SK-N-SH (cell line): Measurements from ENCODE around the gene MAP3K13. TPM values are rescaled to one million over a fixed set of nuclear protein-coding genes. Genes with fewer than 3 reads are reported as not detected.

ENCODE experiments used
- CTCF ChIA-PET: fragments of 300-600, 350-600 bp; formaldehyde crosslinking; extraction: SDS; loops from one replicate; lab custom pipeline; 2021; lab: Yijun Ruan, JAX
- POLR2A ChIA-PET: fragments of 350-600 bp; sonication (Branson Sonifier 250); formaldehyde crosslinking; extraction: SDS; loops from one replicate; lab custom pipeline; 2020; ENCODE audit warnings: antibody characterized with exemption, inconsistent platforms; lab: Yijun Ruan, JAX
- DNase-seq: peaks from one replicate; pipeline ENCODE4 v3.0.0; 2012
- H2AFZ ChIP-seq: fragments of 200-600 bp; sonication (generic); 2 replicates; pipeline ENCODE4 v1.8.1; 2016; ENCODE audit warnings: antibody characterized with exemption, mild to moderate bottlenecking, low read depth
- H3F3A ChIP-seq: fragments of 200-600 bp; sonication (generic); replicated peaks from 2 replicates; pipeline ENCODE3; 2016; ENCODE audit warnings: antibody characterized with exemption, mild to moderate bottlenecking; ENCODE audit not compliant: insufficient read depth
- H3K27ac ChIP-seq, 2 experiments: fragments of 200-500 bp in 1 of 2; fragments of 200-600 bp in 1 of 2; sonication (Bioruptor generic) in 1 of 2; sonication (generic), shearing (Covaris generic) in 1 of 2; 2 replicates each; pipeline versions ENCODE4 v1.5.1 to v1.6.1; 2014 to 2016; ENCODE audit warnings: low read depth in 2 of 2, inconsistent platforms in 1 of 2, low read length in 1 of 2, mild to moderate bottlenecking in 1 of 2, mixed read lengths in 1 of 2
- H3K27me3 ChIP-seq: fragments of 200-600 bp; sonication (generic), shearing (Covaris generic); 2 replicates; pipeline ENCODE4 v1.6.1; 2016; ENCODE audit warnings: mixed run types; ENCODE audit not compliant: insufficient read depth
- H3K36me3 ChIP-seq, 2 experiments: fragments of 200-500 bp in 1 of 2; fragments of 200-600 bp in 1 of 2; sonication (Bioruptor generic) in 1 of 2; sonication (generic) in 1 of 2; replicated peaks in 1 of 2; 2 replicates each; pipeline versions ENCODE3 to v1.5.1; 2014 to 2016; ENCODE audit warnings: low read length in 1 of 2, mild to moderate bottlenecking in 1 of 2; ENCODE audit not compliant: insufficient read depth in 2 of 2, control insufficient read depth in 1 of 2
- H3K4me1 ChIP-seq, 2 experiments: fragments of 200-500 bp in 1 of 2; fragments of 200-600 bp in 1 of 2; sonication (Bioruptor generic) in 1 of 2; sonication (generic), shearing (Covaris generic) in 1 of 2; 2 replicates each; pipeline versions ENCODE4 v1.5.1 to v1.6.1; 2014 to 2016; ENCODE audit warnings: low read depth in 1 of 2, low read length in 1 of 2, mixed run types in 1 of 2; ENCODE audit not compliant: insufficient read depth in 2 of 2, control insufficient read depth in 1 of 2
- H3K4me2 ChIP-seq: fragments of 200-600 bp; sonication (generic), shearing (Covaris generic); 2 replicates; pipeline ENCODE4 v1.6.1; 2017; ENCODE audit warnings: mixed run types
- H3K4me3 ChIP-seq, 2 experiments: fragments of 200-500 bp in 1 of 2; fragments of 200-600 bp in 1 of 2; sonication (Bioruptor generic) in 1 of 2; sonication (generic), shearing (Covaris generic) in 1 of 2; 2 replicates each; pipeline versions ENCODE4 v1.5.1 to v1.8.1; 2014 to 2016; ENCODE audit warnings: low read depth in 2 of 2, inconsistent platforms in 1 of 2, low read length in 1 of 2, mild to moderate bottlenecking in 1 of 2, mixed read lengths in 1 of 2, moderate library complexity in 1 of 2
- H3K79me2 ChIP-seq: fragments of 200-600 bp; sonication (generic); 2 replicates; pipeline ENCODE4 v1.8.1; 2017; ENCODE audit warnings: mild to moderate bottlenecking; ENCODE audit not compliant: insufficient read depth
- H3K9ac ChIP-seq: fragments of 200-600 bp; sonication (generic); 2 replicates; pipeline ENCODE4 v1.6.1; 2017; ENCODE audit warnings: mixed run types
- H3K9me2 ChIP-seq: fragments of 200-600 bp; sonication (generic); 2 replicates; pipeline ENCODE4 v1.6.1; 2017; ENCODE audit warnings: mixed run types
- H3K9me3 ChIP-seq: fragments of 200-600 bp; sonication (generic); 2 replicates; pipeline ENCODE4 v1.6.1; 2017; ENCODE audit warnings: mixed run types, mild to moderate bottlenecking, moderate library complexity
- H4K20me1 ChIP-seq: fragments of 200-600 bp; sonication (generic); 2 replicates; pipeline ENCODE4 v1.6.1; 2017; ENCODE audit warnings: mild to moderate bottlenecking, mixed run types; ENCODE audit not compliant: insufficient read depth
- ELF1 ChIP-seq: IDR thresholded peaks from 2 replicates; pipeline ENCODE4 v1.4.0; 2012
- FOXJ3 ChIP-seq: sonication (generic); formaldehyde crosslinking; IDR thresholded peaks from 2 replicates; pipeline ENCODE4 v1.5.1; 2020; ENCODE audit warnings: mild to moderate bottlenecking, missing genetic modification reagents
- FOXM1 ChIP-seq: IDR thresholded peaks from 2 replicates; pipeline ENCODE4 v1.4.0; 2012; ENCODE audit warnings: low read depth, mild to moderate bottlenecking
- GABPA ChIP-seq: IDR thresholded peaks from 2 replicates; pipeline ENCODE4 v1.4.0; 2012; ENCODE audit warnings: low read depth, mild to moderate bottlenecking
- MXI1 ChIP-seq: IDR thresholded peaks from 2 replicates; pipeline ENCODE4 v1.6.1; 2012; ENCODE audit warnings: mild to moderate bottlenecking, low read depth, low read length, improper control_type of control experiment
- NFIC ChIP-seq: IDR thresholded peaks from 2 replicates; pipeline ENCODE4 v1.4.0; 2012; ENCODE audit warnings: borderline replicate concordance
- NRF1 ChIP-seq: IDR thresholded peaks from 2 replicates; pipeline ENCODE4 v1.6.1; 2012; ENCODE audit warnings: low read depth, mild to moderate bottlenecking, low read length
- RAD21 ChIP-seq: IDR thresholded peaks from 2 replicates; pipeline ENCODE4 v1.6.1; 2012; ENCODE audit warnings: mild to moderate bottlenecking, low read length
- RCOR1 ChIP-seq: fragments of 150-350 bp; IDR thresholded peaks from 2 replicates; pipeline ENCODE4 v1.6.1; 2017; ENCODE audit warnings: antibody characterized with exemption, low read length
- YY1 ChIP-seq: IDR thresholded peaks from 2 replicates; pipeline ENCODE4 v1.4.0; 2012; ENCODE audit warnings: low read depth, mild to moderate bottlenecking
- ZBTB33 ChIP-seq: IDR thresholded peaks from 2 replicates; pipeline ENCODE4 v1.4.0; 2012; ENCODE audit warnings: low read depth, borderline replicate concordance
- WGBS: methylation state at CpG from one replicate; pipeline ENCODE4 v1.1.6; 2017; ENCODE audit warnings: low lambda C conversion rate; 5-methylcytosine and 5-hydroxymethylcytosine counted together
- polyA plus RNA-seq, 3 experiments: library from polyadenylated mRNA; depleted of rRNA; stranded (reverse); fragments of >200 nt; gene quantifications; 2 replicates each; pipeline ENCODE4 v1.2.3, GENCODE V29; 2012
- TF ChIP-seq, protein P1 (sequence below): IDR thresholded peaks from 2 replicates; pipeline ENCODE4 v1.6.1; 2012; ENCODE audit warnings: mild to moderate bottlenecking, low read depth, low read length, moderate library complexity

The MAP3K13 gene
- polyA plus RNA-seq, 1 of the 3 experiments (the other 2 are of a cell fraction) = 9.1 TPM

DNA sequence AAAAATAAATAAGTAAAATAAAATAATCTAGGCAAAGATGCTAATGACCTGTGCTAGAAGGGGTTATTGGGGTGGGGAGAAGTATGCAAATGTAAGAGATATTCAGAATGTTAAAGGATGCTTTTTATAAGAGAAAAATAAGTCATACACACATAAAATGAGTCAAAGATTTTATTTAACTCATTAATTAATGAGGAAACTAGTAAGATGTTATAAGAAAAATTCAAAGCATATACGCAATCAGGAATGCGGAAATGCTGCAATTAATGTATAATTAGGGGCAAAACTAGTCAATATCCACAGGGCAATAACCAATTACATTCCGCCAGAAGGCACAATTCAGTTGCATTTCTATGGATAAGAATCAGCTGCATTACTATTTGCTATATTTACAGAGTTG is 30.1 kb downstream of the MAP3K13 start:
- Histone ChIP-seq H3K79me2 (no peaks in the 10 kb centered on the region), H3K4me1 (peaks cover 0 to 11% of the 10 kb centered on the region in 2 experiments; a peak in 2 of 4 replicates), H3K9me2 (no peaks in the 10 kb centered on the region), H3K4me3 (no peak overlapping the region), H3K36me3 (no peaks in the 10 kb centered on the region), H3K9me3 (no peaks in the 10 kb centered on the region), H3K4me2 (no peak overlapping the region), H2AFZ (no peak overlapping the region), H4K20me1 (no peaks in the 10 kb centered on the region), H3F3A (no peaks in the 10 kb centered on the region), H3K9ac (no peak overlapping the region), H3K27me3 (no peaks in the 10 kb centered on the region), H3K27ac (no peak overlapping the region)
- ChIA-PET POLR2A (no interaction called here), CTCF (no interaction called here)
- no peak for TF ChIP-seq NFIC
- no peak for TF ChIP-seq RCOR1
- no peak for TF ChIP-seq YY1
- TF ChIP-seq GABPA = no peak
- no peak for TF ChIP-seq RAD21
- TF ChIP-seq FOXM1 = no peak
- no peak for TF ChIP-seq FOXJ3 (CRISPR knock-in tag)
- no peak for DNase-seq
- WGBS = 90% methylated on average over 3 of the region's 3 CpGs

DNA sequence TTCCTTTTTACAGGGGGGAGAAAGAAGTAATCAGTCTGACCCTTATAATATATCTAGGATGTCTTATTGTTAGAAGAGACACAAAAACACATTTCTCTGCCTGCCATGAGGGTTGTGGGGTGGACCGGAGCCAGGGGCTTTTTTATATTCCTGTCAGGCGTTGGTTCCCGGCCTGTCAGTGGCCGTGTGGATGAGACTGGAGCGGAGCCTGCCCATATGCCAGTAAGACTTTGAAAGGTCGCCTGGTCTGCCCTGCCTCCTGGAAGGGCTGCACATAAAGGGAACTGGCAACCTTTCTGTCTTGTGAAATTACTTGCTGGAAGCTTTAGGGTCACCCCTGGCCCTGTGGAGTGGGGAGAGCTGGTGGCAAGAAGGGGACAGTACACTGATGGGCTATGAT is 34.7 kb downstream of the MAP3K13 start:
- Histone ChIP-seq H4K20me1 (no peaks in the 10 kb centered on the region), H3K9me2 (no peaks in the 10 kb centered on the region), H3F3A (no peaks in the 10 kb centered on the region), H3K36me3 (no peaks in the 10 kb centered on the region), H3K4me2 (no peak overlapping the region), H3K9me3 (no peaks in the 10 kb centered on the region), H3K4me3 (no peak overlapping the region), H3K27ac (peak overlapping the region in 1 of 2 experiments; percentile 14; a peak in 1 of 4 replicates), H3K4me1 (peaks cover 2 to 30% of the 10 kb centered on the region in 2 experiments; a peak in 2 of 4 replicates), H3K79me2 (no peaks in the 10 kb centered on the region), H3K27me3 (no peaks in the 10 kb centered on the region), H3K9ac (no peak overlapping the region), H2AFZ (no peak overlapping the region)
- peak; percentile 53; the same call in 1 of the 2 replicates for TF ChIP-seq MXI1
- no peak for TF ChIP-seq NRF1
- DNase-seq = peak; percentile 46
- whole genome bisulfite sequencing = 72% methylated on average over 6 of the region's 6 CpGs
- ChIA-PET POLR2A (no interaction called here), CTCF (interaction anchor here (1.1 kb wide), 1 partner anchor 161 kb away, joined by 3 read pairs; no protein-coding TSS in a partner anchor)

- no peak for TF ChIP-seq ZBTB33
- TF ChIP-seq ELF1 = no peak
- TF ChIP-seq, protein P1, sequence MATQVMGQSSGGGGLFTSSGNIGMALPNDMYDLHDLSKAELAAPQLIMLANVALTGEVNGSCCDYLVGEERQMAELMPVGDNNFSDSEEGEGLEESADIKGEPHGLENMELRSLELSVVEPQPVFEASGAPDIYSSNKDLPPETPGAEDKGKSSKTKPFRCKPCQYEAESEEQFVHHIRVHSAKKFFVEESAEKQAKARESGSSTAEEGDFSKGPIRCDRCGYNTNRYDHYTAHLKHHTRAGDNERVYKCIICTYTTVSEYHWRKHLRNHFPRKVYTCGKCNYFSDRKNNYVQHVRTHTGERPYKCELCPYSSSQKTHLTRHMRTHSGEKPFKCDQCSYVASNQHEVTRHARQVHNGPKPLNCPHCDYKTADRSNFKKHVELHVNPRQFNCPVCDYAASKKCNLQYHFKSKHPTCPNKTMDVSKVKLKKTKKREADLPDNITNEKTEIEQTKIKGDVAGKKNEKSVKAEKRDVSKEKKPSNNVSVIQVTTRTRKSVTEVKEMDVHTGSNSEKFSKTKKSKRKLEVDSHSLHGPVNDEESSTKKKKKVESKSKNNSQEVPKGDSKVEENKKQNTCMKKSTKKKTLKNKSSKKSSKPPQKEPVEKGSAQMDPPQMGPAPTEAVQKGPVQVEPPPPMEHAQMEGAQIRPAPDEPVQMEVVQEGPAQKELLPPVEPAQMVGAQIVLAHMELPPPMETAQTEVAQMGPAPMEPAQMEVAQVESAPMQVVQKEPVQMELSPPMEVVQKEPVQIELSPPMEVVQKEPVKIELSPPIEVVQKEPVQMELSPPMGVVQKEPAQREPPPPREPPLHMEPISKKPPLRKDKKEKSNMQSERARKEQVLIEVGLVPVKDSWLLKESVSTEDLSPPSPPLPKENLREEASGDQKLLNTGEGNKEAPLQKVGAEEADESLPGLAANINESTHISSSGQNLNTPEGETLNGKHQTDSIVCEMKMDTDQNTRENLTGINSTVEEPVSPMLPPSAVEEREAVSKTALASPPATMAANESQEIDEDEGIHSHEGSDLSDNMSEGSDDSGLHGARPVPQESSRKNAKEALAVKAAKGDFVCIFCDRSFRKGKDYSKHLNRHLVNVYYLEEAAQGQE = no peak
- TF ChIP-seq YY1 = no peak
- H3K9me3 ChIP-seq = no peaks in the 10 kb centered on the region
- H2AFZ ChIP-seq = no peak overlapping the region
- no peak overlapping the region for H3K4me3 ChIP-seq
- WGBS = 85% methylated on average over 16 of the region's 16 CpGs
- no peak overlapping the region for H3K27ac ChIP-seq
- H3K36me3 ChIP-seq = no peaks in the 10 kb centered on the region
- no peak overlapping the region for H3K9ac ChIP-seq
- H3K9me2 ChIP-seq = no peaks in the 10 kb centered on the region
- CTCF ChIA-PET = interaction anchor here (0.6 to 1.4 kb wide), 5 partner anchors 14 to 175 kb away, joined by 3 to 5 read pairs (median 3); no protein-coding TSS in a partner anchor
- H3K4me2 ChIP-seq = no peak overlapping the region
- no peaks in the 10 kb centered on the region for H3K79me2 ChIP-seq
- no peaks in the 10 kb centered on the region for H4K20me1 ChIP-seq
- no peaks in the 10 kb centered on the region for H3K27me3 ChIP-seq
- POLR2A ChIA-PET = no interaction called here
- H3K4me1 ChIP-seq = peaks cover 6 to 43% of the 10 kb centered on the region in 2 experiments; a peak in 2 of 4 replicates
- no peaks in the 10 kb centered on the region for H3F3A ChIP-seq
- DNase-seq = no peak
Measured at GRCh38 chr3:185399737-185400667, 37.1 kb downstream of the MAP3K13 start.
